ENCODE results near the gene LPIN1.

DNA sequence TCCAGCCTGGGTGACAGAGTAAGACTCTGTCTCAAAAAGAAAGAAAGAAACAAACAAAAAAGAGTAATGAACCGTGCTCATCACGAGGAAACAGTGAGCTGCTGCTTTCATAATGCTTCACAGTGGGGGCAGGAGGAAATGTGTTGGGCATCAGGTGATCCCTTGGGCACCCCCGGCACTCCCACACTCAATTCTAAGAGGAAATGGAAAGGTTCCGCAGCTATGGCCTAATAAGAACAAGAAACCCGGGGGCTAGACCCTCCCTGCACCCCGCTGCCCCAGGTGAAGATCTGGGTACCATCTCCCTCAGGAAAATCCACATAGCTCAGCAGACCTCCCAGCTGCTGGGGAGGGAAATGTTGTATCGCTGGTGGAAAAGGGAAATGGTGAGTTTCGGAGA lies 118.9 kb downstream of the LPIN1 start:
- TF ChIP-seq, protein P1, sequence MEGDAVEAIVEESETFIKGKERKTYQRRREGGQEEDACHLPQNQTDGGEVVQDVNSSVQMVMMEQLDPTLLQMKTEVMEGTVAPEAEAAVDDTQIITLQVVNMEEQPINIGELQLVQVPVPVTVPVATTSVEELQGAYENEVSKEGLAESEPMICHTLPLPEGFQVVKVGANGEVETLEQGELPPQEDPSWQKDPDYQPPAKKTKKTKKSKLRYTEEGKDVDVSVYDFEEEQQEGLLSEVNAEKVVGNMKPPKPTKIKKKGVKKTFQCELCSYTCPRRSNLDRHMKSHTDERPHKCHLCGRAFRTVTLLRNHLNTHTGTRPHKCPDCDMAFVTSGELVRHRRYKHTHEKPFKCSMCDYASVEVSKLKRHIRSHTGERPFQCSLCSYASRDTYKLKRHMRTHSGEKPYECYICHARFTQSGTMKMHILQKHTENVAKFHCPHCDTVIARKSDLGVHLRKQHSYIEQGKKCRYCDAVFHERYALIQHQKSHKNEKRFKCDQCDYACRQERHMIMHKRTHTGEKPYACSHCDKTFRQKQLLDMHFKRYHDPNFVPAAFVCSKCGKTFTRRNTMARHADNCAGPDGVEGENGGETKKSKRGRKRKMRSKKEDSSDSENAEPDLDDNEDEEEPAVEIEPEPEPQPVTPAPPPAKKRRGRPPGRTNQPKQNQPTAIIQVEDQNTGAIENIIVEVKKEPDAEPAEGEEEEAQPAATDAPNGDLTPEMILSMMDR (conservative IDR thresholded peaks at IDR 0.05) = no peak
- TF ChIP-seq EZH2 (IDR thresholded peaks at IDR 0.05; ENCODE audit: low read depth) = no peak

Measured in PC-9 (cell line).